Erythroblast (primary cell): Measurements from ENCODE around the gene ZNF248.

Experiments
- GATA1 ChIP-seq: IDR thresholded peaks from 2 replicates; pipeline ENCODE4 v1.6.1; 2011; ENCODE audit warnings: low read depth, mild to moderate bottlenecking, control low read depth, low read length, moderate library complexity
- POLR2A ChIP-seq: IDR thresholded peaks from 2 replicates; pipeline ENCODE4 v1.6.1; 2011; ENCODE audit warnings: mild to moderate bottlenecking, low read length

GRCh38 chr10:37865957-37866803 lies 8.8 kb upstream of the ZNF248 start:
- TF ChIP-seq POLR2A: no peak
- no peak for TF ChIP-seq GATA1
